GM18519 (cell line): ENCODE data around the gene PCNX3.

Experiments used
- ATAC-seq: cut with Tn5 transposase; IDR thresholded peaks from one replicate; pipeline ENCODE4 v1.9.1; 2021; ENCODE audit warnings: mild to moderate bottlenecking, moderate library complexity; ENCODE audit not compliant: unreplicated experiment, low FRiP score

Gene PCNX3

GRCh38 chr11:65617990-65618751 is 2.6 kb downstream of the PCNX3 start:
- ATAC-seq = no peak

GRCh38 chr11:65618763-65619162 is 3.2 kb downstream of the PCNX3 start:
- no peak for ATAC-seq

GRCh38 chr11:65619281-65619928 is 3.8 kb downstream of the PCNX3 start:
- no peak for ATAC-seq

- no peak for ATAC-seq
These were observed 5.1 kb downstream of the PCNX3 start for GRCh38 chr11:65620666-65621065.

GRCh38 chr11:65621460-65621859 is 5.9 kb downstream of the PCNX3 start:
- no peak for ATAC-seq

GRCh38 chr11:65622011-65622410 is 6.4 kb downstream of the PCNX3 start:
- no peak for ATAC-seq

GRCh38 chr11:65623177-65623576 is 7.6 kb downstream of the PCNX3 start:
- no peak for ATAC-seq

GRCh38 chr11:65623852-65624616 is 8.5 kb downstream of the PCNX3 start:
- ATAC-seq = no peak

- no peak for ATAC-seq
These were observed 9.5 kb downstream of the PCNX3 start for GRCh38 chr11:65624931-65625627.

- ATAC-seq = no peak
These were observed 10.2 kb downstream of the PCNX3 start for GRCh38 chr11:65625628-65626342.

GRCh38 chr11:65627202-65627601 is 11.6 kb downstream of the PCNX3 start:
- ATAC-seq = no peak

GRCh38 chr11:65629579-65629978 is 14.0 kb downstream of the PCNX3 start:
- ATAC-seq = no peak

GRCh38 chr11:65630215-65630614 is 14.6 kb downstream of the PCNX3 start:
- no peak for ATAC-seq

- no peak for ATAC-seq
These were observed 18.0 kb downstream of the PCNX3 start for GRCh38 chr11:65633390-65634108.

- no peak for ATAC-seq
These were observed 18.5 kb downstream of the PCNX3 start for GRCh38 chr11:65634109-65634436.

- ATAC-seq = no peak
These were observed 18.9 kb downstream of the PCNX3 start for GRCh38 chr11:65634440-65634839.

- no peak for ATAC-seq
These were observed 19.5 kb downstream of the PCNX3 start for GRCh38 chr11:65634905-65635731.

- no peak for ATAC-seq
These were observed 20.8 kb downstream of the PCNX3 start for GRCh38 chr11:65636108-65637031.
